Measurements from ENCODE around the gene SCN2A.

The SCN2A gene

DNA sequence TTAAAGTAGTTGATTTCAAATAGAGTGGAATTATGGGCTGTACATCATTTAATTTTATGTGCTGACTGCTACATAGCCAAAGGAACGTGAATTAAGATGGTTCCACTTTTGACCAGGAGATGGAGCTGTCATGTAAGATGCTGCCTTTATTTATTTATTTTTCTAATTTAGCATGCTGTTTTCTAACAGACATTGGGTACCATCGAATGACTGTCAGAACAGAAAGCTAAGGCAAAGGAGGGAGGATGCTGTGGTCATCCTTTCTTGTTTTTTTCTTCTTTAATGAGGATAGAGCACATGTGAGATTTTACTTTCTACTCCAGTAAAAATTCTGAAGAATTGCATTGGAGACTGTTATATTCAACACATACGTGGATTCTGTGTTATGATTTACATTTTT lies at the start of gene SCN2A:
TSS of gene SCN2A (plus strand) at position 185 of the 400 bp plus-strand sequence. CDS start 56,410 bp downstream, outside the sequence.
- no peak for DNase-seq (ENCODE audit: low read depth in 2 of 2)

- DNase-seq (ENCODE audit: low read depth in 2 of 2): no peak
Measured at GRCh38 chr2:165191096-165191728, 48.0 kb upstream of the SCN2A start.

GRCh38 chr2:165192729-165193128 lies 46.5 kb upstream of the SCN2A start:
- no peak for DNase-seq (ENCODE audit: low read depth in 2 of 2)

DNA sequence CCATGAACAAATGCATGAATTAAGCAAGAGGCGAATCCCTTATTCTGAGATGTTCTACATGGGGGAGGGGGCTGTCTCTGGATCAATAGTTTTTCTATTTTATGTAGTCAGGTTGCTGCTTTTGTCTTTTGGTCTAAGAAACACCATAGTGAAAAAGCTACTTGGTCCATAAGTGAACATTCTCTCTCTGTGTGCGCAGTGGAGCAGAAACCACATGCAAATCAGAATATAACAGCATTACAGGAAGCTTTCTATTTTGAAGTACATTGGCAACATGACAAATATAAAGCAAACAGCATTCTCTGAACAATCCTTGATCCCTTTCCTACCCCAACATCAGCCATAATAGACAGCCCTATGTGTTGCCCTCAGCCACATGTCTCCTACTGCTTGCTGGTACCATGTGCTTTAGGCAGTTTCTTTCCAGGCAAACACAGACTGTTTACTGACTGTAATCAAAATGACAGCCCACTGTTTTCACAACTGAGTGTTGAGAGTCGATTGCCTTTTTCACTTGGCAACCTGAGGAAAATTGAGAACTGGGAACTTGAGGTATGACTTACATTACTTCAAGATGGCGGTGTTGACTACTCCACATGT lies 45.9 kb upstream of the SCN2A start:
- no peak for DNase-seq (ENCODE audit: low read depth in 2 of 2)

DNA sequence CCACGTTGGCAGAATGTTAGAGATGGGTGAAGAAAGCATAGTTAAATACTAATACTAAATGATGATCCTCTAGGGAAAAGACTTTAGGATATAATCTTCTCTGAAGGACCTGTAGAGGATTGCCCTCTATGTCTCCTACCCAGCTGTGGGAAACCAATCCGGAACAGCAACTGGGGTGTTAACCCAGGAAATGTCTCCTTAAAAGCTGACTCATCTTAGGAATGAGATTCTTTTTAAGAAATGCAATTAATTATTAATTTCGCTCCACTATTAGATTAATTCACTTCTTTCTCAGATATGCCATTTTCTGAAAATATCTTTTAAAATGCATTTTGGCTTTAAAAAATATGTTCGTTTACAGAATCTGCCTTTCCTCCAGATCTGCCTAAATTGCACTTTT lies 42.8 kb upstream of the SCN2A start:
- DNase-seq (ENCODE audit: low read depth in 2 of 2): no peak

DNA sequence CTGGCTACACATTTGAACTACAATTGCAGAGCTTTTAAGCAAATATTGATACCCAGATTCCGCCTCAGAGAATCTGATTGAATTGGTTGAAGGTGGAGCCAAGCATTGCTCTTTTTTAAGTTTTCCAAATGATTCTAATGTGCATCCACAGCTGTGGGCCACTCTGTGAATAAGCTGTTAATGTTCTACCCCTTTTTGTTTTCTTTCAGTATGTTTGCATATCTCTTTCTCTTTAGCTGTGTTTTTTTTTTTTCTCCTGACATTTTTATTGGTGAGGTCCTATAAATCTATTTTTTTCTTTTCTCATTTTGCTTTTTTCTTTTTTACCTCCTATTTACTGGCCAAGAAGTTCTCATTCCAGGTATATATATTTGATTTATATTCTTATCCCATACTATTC lies 41.9 kb upstream of the SCN2A start:
- no peak for DNase-seq (ENCODE audit: low read depth in 2 of 2)

DNA sequence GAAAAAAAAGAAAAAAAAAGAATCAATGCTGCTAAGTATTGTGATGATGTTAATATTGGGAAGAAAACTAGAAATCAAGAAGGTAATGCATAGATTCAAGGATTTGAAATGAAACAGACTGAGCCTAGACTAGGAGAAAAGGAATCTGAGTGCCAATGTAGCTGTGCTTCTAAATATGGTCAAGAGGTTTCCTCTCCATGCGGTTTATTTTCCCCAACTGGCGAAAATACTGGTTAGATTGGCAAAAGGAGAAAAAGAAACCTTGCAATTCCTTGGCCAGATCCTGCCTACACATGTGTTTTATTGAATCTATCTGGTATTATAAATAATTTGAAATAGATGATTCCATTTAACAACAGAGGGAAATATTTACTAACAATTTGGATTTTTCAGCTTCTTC lies 41.0 kb upstream of the SCN2A start:
- DNase-seq (ENCODE audit: low read depth in 2 of 2): no peak

DNA sequence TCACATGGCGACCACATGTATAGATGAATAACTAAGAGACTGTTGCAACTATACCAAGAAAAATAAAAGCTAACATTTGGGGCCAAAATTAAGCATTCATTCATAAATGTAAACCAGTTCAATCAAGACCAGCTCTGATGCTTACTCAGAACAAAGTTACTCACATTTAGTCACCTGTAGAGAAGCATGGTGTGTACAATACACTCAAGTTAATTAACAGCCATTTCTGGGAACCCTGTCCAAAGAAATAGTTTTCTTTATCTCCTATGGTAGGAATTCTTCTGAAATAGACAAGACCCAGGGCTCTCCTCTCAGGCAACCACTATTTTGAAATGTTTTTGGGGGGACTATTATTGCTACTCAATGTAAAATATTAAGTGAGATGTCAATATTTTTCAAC lies 37.0 kb upstream of the SCN2A start:
- no peak for DNase-seq (ENCODE audit: low read depth in 2 of 2)

DNA sequence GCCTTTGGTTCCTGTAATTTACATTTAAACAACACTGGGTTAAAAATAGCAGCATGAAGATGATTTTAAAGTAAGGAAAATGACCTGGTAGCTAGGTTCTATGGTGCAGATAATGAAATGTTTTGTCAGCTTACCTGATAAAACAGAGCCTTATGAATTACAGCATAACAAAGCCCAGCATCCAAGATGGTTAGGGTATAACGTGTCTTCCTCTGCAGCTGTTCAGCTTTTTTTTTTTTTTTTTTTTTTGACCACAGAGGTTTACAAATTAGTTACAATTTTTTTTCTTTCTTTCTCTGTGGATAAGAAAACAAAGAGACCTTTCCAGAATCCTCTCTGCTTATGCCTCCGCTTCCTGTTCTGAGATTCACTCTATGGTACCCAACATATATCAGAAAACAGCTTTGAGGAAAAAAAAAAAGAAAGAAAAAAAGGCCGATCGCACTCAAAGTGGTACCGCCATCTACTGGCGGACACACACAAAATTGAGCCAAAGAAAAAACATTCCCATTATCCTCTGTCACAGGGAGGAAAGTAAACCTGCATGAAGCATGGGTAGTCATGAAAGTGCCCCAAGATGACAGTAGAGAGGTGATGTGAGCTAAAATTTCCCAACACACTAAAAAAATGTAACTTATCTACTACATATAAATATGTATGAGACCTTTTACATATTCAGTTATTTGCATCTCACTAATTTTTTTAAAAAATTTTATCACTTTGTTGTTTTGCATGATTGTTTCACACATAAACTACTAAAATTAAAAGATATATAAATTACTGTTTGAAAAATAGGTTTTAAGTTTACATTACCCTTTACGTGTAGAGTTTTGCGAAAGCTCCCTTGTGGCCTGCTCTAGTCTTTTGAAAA lies 35.3 kb upstream of the SCN2A start, which contains the start of gene SCN3A:
TSS of gene SCN3A (minus strand) at position 362 of the 871 bp plus-strand sequence. CDS start 27,656 bp downstream, outside the sequence.
- DNase-seq (ENCODE audit: low read depth in 2 of 2): no peak

GRCh38 chr2:165205865-165206264 lies 33.3 kb upstream of the SCN2A start:
- DNase-seq (ENCODE audit: low read depth in 2 of 2): no peak

- no peak for DNase-seq (ENCODE audit: low read depth in 2 of 2)
Measured at GRCh38 chr2:165208094-165208493, 31.1 kb upstream of the SCN2A start.

DNA sequence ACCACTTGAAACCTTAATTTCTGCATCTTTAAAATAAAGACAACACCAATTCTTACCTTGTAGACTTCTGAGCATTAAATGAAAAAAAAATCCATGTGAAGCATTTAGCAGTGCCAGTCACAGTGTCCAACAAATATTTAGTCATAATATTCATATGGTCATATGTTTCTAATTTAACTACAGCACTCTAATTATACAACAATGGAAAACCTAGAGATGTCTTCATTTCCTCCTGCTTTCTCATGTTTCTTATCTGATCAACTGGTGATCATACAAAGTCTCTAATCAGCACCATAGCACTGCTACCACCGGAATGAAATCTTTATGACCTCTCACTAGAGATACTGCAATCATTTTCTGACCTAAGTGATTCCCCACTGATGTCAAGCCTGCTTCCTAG lies 25.1 kb upstream of the SCN2A start:
- DNase-seq (ENCODE audit: low read depth in 2 of 2): no peak

GRCh38 chr2:165219481-165219880 lies 19.7 kb upstream of the SCN2A start:
- DNase-seq (ENCODE audit: low read depth in 2 of 2): no peak

DNA sequence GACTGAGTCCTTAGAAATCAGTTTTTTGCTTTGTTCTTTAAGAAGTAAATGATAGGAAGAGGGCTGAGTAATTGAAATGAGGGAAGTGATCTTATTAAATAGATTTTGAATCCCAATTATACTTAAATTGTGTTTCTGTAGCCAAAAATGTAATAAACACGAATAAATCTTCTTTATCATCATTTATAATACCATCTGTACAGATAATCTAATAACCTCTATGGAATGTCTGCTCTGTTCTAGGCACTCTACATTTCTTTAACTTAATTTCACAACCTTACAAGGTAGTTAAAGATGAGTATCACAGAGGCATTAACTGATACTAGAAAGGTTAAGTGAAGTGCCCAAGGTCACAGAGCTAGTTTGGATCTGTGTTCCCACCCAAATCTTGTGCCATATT lies 14.3 kb upstream of the SCN2A start:
- no peak for DNase-seq (ENCODE audit: low read depth in 2 of 2)

- no peak for DNase-seq (ENCODE audit: low read depth in 2 of 2)
Measured at GRCh38 chr2:165227571-165227970, 11.6 kb upstream of the SCN2A start.

DNA sequence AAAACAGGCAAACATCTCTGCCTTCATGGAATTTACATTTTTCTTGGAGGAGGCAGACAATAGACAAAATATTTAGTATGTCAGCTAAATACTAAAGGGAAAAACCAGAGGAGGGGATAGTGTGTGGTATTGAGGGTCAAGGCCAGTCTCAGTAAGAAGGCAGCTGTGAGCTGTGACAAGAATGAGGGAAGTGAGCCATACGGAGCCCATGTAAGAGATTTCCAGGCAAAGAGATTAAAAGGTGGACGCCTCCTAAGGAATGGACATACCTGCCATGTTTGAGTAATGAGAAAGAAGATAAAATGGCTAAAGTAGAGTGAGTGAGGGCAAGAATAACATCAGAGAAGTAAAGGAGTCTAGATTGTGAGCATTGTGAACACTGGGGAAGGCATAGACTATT lies 2.2 kb upstream of the SCN2A start:
- no peak for DNase-seq (ENCODE audit: low read depth in 2 of 2)

- no peak for DNase-seq (ENCODE audit: low read depth in 2 of 2)
Measured at GRCh38 chr2:165238295-165238694, 919 bp upstream of the SCN2A start.

DNA sequence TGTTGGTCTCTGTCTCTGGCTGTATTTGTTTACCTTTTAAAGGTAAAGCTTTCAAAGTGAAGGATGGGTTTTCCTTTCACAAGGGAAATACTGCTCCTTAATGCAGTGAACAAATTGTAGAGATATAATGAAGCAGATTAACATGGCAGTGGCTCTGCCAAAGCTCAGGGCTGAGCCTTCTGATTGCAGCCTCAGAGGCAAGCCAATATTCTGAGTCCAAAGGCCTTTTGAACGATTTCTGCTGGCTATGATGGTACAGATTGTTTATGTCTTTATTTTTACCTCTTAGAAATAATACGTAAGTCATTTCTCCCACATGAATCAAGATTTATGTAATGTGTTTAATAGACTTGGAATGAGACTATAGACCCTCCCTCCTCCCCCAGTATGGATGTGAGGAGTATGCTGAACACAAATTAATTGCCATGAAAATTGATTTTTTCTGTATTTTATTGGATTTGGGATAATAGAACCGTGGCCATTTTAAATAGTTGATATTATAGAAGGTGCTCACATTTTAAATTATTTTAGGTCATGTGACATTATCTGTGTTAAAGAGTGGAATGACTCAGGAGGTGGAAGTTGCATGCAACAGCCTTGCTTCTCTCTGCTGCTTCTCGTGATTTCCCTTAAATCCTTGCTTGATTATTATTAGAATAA lies 772 bp downstream of the SCN2A start:
- DNase-seq (ENCODE audit: low read depth in 2 of 2): no peak

GRCh38 chr2:165240916-165241315 lies 1.7 kb downstream of the SCN2A start:
- DNase-seq (ENCODE audit: low read depth in 2 of 2): no peak

DNA sequence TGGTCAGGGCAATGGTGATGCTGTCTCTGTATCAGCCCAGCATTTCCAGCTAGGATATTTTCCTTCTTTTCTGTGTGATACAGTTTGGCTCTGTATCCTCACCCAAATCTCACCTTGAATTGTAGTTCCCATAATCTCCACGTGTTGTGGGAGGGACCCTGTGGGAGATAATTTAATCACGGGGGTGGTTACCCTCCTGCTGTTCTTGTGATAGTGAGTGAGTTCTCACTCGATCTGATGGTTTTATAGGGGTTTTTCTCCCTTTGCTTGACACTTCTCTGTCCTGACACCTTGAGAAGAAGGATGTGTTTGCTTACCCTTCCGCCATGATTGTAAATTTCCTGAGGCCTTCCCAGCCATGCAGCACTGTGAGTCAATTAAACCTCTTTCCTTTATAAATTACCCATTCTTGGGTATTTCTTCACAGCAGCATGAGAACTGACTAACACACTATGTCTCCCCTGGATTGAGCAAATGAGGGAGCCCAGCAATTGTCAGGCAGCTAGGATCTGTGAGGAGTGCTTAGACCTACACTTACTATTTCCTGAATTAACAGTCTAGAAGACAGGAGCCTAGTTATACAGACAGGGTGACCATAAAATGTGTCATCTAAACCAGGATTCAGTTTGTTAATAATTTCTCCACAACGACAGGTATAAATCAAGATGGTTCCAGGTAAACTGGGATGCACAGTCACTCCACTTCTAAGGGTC lies 6.0 kb downstream of the SCN2A start:
- DNase-seq (ENCODE audit: low read depth in 2 of 2): no peak

- DNase-seq (ENCODE audit: low read depth in 2 of 2): no peak
Measured at GRCh38 chr2:165248238-165248637, 9.0 kb downstream of the SCN2A start.

DNA sequence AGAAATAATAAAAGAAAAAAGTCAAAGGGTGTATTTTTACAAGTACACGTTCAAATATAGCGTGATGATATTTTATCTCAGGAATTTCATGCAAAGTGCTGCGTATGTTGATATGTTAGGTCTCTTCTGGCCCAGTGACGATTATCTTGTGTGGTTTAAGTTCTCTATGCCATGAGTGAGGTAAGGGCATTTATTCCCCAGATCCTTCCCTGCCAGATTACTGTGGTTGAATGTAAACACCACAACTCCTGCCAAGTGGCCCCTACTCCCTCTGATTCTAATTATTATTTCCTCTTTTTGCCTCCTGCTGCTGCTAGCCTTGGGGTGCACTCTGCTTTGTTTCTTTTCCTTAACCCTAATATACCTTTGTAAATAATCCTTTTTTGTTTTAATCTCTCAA lies 12.2 kb downstream of the SCN2A start:
- DNase-seq (ENCODE audit: low read depth in 2 of 2): no peak

Measured in stimulated activated CD4-positive, alpha-beta T cell treated with anti-CD3 and anti-CD28 coated beads, Interleukin-1b, Interleukin-23, amount 100 ng/mL, for 4 hours (primary cell).